ENCODE data around the gene TRANK1.

DNA sequence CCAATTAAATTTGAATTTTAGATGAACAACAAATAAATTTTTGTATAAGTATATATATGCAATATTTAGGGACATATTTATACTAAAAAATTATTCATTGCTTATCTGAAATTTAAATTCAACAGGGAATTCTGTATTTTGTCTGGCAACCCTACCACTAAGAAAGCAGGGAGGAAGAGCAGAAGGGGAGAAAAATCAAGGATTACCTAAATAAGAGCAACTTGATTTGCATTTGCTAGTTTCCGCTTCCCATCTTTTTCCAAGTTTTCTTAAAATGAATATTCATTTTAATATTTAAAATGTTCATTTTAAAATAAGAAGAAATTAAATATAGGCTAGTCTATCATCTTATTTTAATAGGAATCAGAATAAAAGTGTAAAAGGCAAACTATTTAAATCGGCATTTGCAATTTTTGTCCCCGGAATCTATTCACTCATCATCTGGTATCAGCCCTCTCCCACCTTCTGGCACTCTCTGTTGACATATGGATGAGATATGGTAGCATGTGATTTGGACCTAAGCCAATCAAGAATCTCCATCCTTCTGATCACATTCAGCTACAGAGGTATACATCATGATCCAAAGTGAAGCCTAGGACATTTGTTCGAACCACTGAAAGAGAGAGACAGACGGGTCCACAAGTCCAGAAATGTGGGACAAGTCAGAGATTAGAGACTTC, 82.6 kb downstream of the TRANK1 start:
- TF ChIP-seq, protein P1, sequence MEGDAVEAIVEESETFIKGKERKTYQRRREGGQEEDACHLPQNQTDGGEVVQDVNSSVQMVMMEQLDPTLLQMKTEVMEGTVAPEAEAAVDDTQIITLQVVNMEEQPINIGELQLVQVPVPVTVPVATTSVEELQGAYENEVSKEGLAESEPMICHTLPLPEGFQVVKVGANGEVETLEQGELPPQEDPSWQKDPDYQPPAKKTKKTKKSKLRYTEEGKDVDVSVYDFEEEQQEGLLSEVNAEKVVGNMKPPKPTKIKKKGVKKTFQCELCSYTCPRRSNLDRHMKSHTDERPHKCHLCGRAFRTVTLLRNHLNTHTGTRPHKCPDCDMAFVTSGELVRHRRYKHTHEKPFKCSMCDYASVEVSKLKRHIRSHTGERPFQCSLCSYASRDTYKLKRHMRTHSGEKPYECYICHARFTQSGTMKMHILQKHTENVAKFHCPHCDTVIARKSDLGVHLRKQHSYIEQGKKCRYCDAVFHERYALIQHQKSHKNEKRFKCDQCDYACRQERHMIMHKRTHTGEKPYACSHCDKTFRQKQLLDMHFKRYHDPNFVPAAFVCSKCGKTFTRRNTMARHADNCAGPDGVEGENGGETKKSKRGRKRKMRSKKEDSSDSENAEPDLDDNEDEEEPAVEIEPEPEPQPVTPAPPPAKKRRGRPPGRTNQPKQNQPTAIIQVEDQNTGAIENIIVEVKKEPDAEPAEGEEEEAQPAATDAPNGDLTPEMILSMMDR (IDR thresholded peaks at IDR 0.05) = no peak
- TF ChIP-seq POLR2A (IDR thresholded peaks at IDR 0.05) = no peak
